ENCODE results near the gene RABGAP1L.
"Not testable (repeated sequence)": the region's sequence is repeated elsewhere in the genome, so short reads cannot be mapped to it uniquely, and the experiment has no call there.

Gene RABGAP1L

DNA sequence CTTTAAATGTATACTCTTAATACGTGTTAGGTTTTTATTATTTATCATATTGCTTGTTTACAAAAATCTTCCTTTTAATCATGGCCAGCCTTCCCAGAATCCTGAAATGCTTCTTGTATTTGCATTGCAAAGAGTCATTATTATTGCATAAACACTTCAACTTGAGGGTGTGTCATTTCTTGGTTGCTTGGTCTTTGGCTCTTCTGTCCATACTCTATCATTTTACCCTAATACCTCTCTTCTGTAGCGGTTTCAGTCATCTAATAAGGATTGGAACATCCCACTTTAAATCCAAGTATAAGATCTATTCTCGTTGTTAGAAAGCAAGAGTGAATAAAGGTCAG is 639.8 kb downstream of the RABGAP1L start:
- DNase-seq, result no peak

DNA sequence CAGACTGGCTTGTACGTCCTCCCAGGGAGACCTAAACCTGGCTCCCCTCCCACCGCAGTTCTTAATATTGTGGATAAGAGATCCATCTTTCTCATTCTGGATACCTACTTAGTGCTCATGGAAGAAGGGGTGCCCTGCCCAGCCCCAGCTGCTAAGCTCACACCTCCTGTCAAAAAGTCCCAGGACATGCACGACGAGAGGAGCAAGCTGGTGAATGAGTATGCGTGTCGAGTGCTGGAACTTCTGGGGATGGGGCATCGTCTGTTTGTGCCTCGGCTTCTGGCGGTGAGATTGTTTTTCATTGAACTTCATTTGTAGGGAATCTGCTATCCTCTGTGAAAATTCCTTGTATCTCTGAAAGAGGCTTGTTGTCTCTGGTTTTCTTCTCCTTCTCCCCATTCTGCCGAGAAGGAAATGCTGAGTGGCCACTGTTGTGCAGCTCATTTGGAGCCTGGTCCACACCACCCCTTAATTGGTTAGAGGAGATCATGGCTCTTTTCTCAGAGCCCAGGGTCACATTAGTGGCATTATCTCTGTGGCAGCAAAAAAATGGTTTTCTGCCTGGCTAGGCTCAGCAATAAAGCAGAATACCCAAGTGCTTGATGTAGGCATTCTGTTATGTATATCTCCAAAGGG is 641.0 kb downstream of the RABGAP1L start:
- peak in 35 of 56 donors; percentile 4 to 64 (median 34) for DNase-seq

DNA sequence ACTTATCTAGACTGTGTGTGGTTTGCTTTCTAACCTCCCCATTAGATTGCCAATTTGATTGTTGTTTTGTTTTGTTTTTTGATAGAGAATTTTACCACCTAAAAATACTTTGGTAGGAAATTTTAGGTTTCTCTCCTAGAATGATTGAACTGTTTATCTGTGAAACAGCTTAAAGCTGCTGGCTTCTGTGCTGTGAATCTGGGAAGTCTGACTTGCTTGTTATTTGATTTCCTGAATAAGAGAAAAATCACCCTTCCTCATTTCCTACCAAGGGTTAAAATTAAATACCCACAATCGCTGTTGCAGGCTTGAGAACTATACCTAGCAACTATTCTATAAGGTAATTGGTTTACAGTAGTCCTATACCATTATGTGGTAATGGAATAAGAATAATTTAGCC is 641.6 kb downstream of the RABGAP1L start:
- no peak for DNase-seq

GRCh38 chr1:174809755-174810280 is 650.5 kb downstream of the RABGAP1L start:
- no peak for DNase-seq

GRCh38 chr1:174812016-174812415 is 652.7 kb downstream of the RABGAP1L start:
- DNase-seq, result no peak

- DNase-seq, result no peak
Measured at GRCh38 chr1:174812656-174813055, 653.3 kb downstream of the RABGAP1L start.

DNA sequence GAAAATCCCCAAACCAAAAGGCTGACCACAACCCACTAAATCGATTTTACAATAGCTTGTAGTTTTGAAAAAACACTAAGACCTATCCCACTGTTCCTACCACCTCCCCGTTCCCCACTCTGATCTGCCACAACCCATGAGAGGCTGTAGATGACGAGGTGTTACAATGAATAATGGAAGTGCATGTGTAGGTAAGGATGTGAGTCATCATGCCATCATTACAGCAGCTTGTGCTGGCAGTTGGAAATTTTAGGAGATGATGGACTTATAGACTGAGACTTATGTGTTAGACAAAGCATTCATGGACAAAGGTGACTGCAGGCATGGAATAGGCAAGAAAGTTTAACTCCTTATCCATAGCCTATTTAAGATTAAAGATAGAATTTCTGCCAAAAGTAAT is 655.7 kb downstream of the RABGAP1L start:
- no peak for DNase-seq

DNA sequence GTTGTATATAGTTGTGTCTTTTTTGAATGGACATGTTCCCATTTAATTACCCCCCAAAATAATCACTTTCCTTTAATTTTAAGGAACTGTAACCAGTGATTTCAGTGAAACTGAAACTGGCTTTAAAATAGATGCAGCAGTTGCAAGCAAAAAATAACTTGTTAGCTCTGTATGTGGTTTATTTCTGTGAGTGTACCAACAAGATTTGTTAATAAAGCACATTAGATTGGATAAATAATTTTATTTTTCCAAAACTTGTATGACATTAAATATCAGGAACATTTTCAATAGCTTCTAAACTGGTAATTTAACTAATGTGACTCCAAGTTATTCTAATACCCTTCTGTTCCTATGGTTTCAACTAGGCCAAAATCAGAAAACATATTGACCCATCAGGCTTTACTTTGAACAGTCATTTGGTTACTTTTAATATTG is 656.2 kb downstream of the RABGAP1L start:
- DNase-seq, result no peak

DNA sequence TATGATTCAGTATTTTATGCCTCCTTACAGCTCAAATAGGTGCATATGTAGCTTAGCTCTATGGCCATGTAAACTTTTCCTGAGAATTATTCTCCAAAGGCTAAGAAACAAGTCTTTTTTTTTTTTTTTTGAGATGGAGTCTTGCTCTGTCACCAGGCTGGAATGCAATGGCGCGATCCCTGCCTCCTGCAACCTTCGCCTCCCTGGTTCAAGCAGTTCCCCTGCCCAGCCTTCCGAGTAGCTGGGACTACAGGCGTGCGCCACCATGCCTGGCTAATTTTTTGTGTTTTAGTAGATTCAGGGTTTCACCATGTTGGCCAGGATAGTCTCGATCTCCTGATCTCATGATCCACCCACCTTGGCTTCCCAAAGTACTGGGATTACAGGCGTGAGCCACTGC is 657.3 kb downstream of the RABGAP1L start:
- not testable (repeated sequence) for DNase-seq

- no peak for DNase-seq
Measured at GRCh38 chr1:174818014-174818616, 658.8 kb downstream of the RABGAP1L start.

DNA sequence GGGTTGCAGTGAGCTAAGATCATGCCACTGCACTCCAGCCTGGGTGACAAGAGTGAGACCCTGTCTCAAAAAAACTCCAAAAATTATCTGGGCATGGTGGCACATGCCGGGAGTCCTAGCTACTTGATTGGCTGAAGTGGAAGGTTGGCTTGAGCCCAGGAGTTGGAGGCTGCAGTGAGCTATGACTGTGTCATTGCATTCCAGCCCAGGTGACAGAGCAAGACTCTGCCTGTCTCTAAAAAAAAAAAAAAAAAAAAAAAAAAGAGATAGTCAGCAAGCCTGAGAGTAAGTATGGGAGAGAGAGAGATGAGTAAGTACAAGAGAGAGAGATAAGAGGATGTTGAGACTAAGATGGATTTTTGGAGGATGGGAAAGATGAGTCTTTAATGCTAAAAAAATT is 659.6 kb downstream of the RABGAP1L start:
- no peak for DNase-seq

DNA sequence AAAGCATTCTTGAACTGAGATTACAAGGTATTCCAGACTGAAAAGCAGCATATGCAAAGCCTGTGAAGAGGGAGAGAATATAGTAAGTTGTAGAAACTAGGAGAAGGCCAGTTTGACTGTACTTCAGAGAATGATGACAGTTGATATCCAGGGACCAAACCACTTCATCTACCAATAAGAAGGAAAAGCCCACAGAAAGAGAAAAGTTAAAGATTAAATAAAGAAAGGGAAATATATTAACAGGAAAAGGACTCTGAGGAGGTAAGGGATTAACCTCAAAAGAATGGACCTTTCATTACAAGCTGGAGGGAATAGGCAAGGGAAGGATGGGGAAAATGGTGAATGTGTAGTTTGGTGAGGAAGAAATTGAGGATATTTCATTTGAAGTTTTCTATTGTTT is 660.3 kb downstream of the RABGAP1L start:
- no peak for DNase-seq

DNA sequence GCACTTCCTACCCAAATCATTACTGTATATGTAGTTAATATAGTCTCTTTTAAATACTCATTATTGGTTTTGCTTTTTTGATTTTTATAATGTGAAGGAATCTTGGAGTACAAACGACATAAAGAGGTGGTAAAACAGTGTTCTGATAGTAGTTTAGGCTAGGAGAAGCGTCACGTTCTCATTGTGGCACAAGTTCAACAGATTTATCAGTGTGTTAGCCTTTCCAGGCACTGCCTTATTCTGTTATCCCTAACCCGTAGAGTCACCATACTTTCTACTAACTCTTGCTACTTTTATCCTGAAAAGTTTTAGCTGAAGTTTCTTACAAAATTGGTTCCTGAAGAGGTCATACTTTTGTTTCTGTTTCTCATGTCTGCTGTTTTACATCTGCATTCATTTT is 665.8 kb downstream of the RABGAP1L start:
- DNase-seq, result no peak

DNA sequence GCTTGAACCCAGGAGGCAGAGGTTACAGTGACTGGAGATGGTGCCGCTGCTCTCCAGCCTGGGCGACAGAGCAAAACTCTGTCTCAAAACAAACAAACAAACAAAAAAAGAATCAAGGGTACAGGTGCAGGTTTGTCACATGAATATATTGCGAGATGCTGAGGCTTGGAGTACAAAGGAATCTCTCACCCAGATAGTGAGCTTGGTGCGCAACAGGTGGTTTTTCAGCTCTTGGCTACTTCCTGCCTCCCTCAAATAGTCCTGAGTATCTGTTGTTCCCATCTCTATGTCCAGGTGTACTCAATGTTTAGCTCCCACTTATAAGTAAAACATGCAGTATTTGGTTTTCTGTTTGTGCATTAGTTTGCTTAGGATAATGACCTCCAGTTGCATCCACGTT is 666.5 kb downstream of the RABGAP1L start:
- no peak for DNase-seq

DNA sequence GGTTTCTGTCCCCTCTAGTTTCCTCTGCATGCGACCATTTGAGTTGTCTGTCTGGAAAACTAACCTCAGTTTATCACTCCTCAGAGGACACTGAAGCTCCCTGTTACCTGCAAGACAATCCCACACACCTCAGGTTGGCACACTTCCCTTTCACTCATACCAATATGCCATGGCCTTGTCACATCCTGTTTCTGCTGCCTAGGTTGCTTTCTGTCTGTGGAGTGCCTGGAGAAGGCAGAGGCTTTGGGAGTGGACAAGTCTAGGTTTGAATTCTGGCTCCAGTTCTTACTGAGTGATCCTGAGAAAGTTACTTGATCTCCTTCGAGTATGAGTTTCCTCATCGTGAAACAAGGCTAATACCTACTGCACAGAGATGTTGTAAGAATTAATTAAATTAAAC is 668.9 kb downstream of the RABGAP1L start:
- DNase-seq, result no peak

GRCh38 chr1:174829990-174830389 is 670.7 kb downstream of the RABGAP1L start:
- DNase-seq, result no peak

- no peak for DNase-seq
Measured at GRCh38 chr1:174836543-174836942, 677.2 kb downstream of the RABGAP1L start.

DNA sequence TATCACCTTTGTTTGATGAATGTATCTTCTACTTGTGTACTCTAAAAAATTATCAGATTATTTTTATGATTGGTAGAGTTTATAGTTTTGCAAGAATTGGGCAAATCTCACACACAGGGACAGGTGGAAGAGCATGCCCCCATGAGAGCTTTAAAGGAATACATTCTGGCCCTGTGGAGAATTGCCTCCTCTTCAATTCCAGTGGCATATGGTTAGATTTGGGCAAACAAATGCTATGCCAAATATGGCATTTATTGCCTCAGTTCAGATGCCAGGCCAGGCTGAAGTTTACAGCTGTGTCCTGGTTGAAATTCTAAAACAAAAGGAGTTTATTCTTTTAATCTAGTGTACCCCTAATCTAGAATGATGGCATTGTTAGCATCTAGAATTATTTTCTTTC is 678.1 kb downstream of the RABGAP1L start:
- no peak for DNase-seq

DNA sequence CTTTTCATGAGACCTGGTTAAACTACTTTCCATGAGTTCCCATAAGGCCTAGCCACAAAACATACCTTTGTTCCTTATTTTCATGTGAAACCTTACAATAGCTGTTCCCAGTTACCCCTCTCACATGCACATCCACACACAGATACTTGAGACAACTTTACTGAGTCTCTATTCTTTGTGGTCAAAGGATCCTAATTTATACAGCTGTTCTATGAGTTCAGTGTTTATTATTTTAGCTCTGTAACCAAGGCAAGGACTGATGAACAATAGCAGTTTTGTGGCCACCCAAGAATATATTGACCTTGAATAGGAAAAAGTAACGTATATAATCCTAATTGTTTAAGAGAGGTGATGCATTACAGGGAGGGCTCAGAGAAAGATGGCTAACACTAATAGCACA is 679.9 kb downstream of the RABGAP1L start:
- DNase-seq, result no peak

GRCh38 chr1:174841747-174842146 is 682.4 kb downstream of the RABGAP1L start:
- no peak for DNase-seq

- DNase-seq, result not testable (repeated sequence)
Measured at GRCh38 chr1:174848593-174849560, 689.6 kb downstream of the RABGAP1L start.

- DNase-seq, result no peak
Measured at GRCh38 chr1:174850726-174851125, 691.4 kb downstream of the RABGAP1L start.
